Lung (tissue), 12 donors: ENCODE results near the gene ELFN1. TPM values are rescaled to one million over a fixed set of nuclear protein-coding genes. Genes with fewer than 3 reads are reported as not detected.

ENCODE experiments used
- ATAC-seq: fragments of 200-7000 bp; cut with Tn5 transposase; one replicate; pipeline ENCODE4 v1.9.1; 2020; ENCODE audit warnings: moderate number of reproducible peaks; ENCODE audit not compliant: insufficient read depth, low FRiP score
- DNase-seq, 3 donors: peaks; one replicate each; pipeline ENCODE4 v3.0.0-alpha.2; 2013 to 2017
- H3K27ac ChIP-seq, 2 donors: one replicate each; pipeline ENCODE4 v1.5.1; 2013; ENCODE audit warnings: mild to moderate bottlenecking in 2 of 2, moderate library complexity in 2 of 2, control low read depth in 1 of 2, inconsistent platforms in 1 of 2, low read depth in 1 of 2, low read length in 1 of 2
- H3K27me3 ChIP-seq, 3 donors: one replicate each; pipeline ENCODE4 v1.5.1; 2013; ENCODE audit warnings: low read length in 2 of 3; ENCODE audit not compliant: control insufficient read depth in 3 of 3, insufficient read depth in 3 of 3
- H3K36me3 ChIP-seq, 4 donors: one replicate each; pipeline ENCODE4 v1.5.1; 2013; ENCODE audit warnings: low read length in 4 of 4, mild to moderate bottlenecking in 1 of 4, moderate library complexity in 1 of 4; ENCODE audit not compliant: control insufficient read depth in 4 of 4, insufficient read depth in 4 of 4
- H3K4me1 ChIP-seq, 5 donors: one replicate each; pipeline ENCODE4 v1.5.1; 2013; ENCODE audit warnings: low read length in 5 of 5, mild to moderate bottlenecking in 2 of 5, moderate library complexity in 1 of 5; ENCODE audit not compliant: control insufficient read depth in 5 of 5, insufficient read depth in 5 of 5
- H3K4me3 ChIP-seq: one replicate; pipeline ENCODE4 v1.5.1; 2013; ENCODE audit warnings: mild to moderate bottlenecking, control low read depth, moderate library complexity
- H3K9ac ChIP-seq, 2 donors: one replicate each; pipeline ENCODE4 v1.5.1; 2013; ENCODE audit warnings: low read length in 2 of 2, control low read depth in 1 of 2; ENCODE audit not compliant: insufficient read depth in 1 of 2
- H3K9me3 ChIP-seq, 4 donors: one replicate each; pipeline ENCODE4 v1.5.1; 2013; ENCODE audit warnings: low read length in 3 of 4, mild to moderate bottlenecking in 1 of 4, moderate library complexity in 1 of 4; ENCODE audit not compliant: control insufficient read depth in 4 of 4, insufficient read depth in 3 of 4
- CTCF ChIP-seq: IDR thresholded peaks from 2 replicates; pipeline ENCODE4 v1.5.1; 2012; ENCODE audit warnings: mild to moderate bottlenecking; ENCODE audit errors: control extremely low read depth, extremely low read depth
- WGBS, 2 donors: extraction: QIAGEN DNeasy Blood & Tissue Kit; methylation state at CpG; one replicate each; pipeline ENCODE4 v1.1.7; 2013; 5-methylcytosine and 5-hydroxymethylcytosine counted together
- polyA plus RNA-seq, 2 donors: library from polyadenylated mRNA; stranded (reverse); fragments of 200-250 nt; gene quantifications; one replicate each; pipeline ENCODE4 v1.2.1, GENCODE V29; 2013
- total RNA-seq, 2 donors: library from RNA; depleted of rRNA in 1 of 2; stranded (reverse); fragments of >200 nt in 1 of 2; gene quantifications; one replicate each; pipeline ENCODE4 v1.2.1, GENCODE V29; 2014 to 2021
- donor health status: control.
- donor health status: control.
- donor health status: Bipolar disorder and iron deficiency.
- donor health status: healthy.
- donor health status: DM: yes; HTN: yes; CAD: no.

The ELFN1 gene
- total and polyA plus RNA-seq, 4 donors = 0.43 to 1.4 (median 1.0) TPM

- no peaks in the 10 kb centered on the region for H3K4me1 ChIP-seq
- H3K27me3 ChIP-seq = peaks cover 0 to 8% (median 0%) of the 10 kb centered on the region in 3 donors
- H3K4me3 ChIP-seq = no peak overlapping the region
- 76 to 85% methylated on average over 27 of the region's 27 CpGs for WGBS, 2 donors
- ATAC-seq = no peak
- no peak overlapping the region for H3K27ac ChIP-seq
- peaks cover 0 to 4% (median 0%) of the 10 kb centered on the region in 4 donors for H3K9me3 ChIP-seq
- H3K36me3 ChIP-seq = peaks cover 0 to 5% (median under 1%) of the 10 kb centered on the region in 4 donors
- DNase-seq = peak in 2 of 3 donors; percentile 11 to 14
- TF ChIP-seq CTCF = no peak
- no peak overlapping the region for H3K9ac ChIP-seq
Observed at GRCh38 chr7:1691601-1692514, 21.8 kb downstream of the ELFN1 start.

DNA sequence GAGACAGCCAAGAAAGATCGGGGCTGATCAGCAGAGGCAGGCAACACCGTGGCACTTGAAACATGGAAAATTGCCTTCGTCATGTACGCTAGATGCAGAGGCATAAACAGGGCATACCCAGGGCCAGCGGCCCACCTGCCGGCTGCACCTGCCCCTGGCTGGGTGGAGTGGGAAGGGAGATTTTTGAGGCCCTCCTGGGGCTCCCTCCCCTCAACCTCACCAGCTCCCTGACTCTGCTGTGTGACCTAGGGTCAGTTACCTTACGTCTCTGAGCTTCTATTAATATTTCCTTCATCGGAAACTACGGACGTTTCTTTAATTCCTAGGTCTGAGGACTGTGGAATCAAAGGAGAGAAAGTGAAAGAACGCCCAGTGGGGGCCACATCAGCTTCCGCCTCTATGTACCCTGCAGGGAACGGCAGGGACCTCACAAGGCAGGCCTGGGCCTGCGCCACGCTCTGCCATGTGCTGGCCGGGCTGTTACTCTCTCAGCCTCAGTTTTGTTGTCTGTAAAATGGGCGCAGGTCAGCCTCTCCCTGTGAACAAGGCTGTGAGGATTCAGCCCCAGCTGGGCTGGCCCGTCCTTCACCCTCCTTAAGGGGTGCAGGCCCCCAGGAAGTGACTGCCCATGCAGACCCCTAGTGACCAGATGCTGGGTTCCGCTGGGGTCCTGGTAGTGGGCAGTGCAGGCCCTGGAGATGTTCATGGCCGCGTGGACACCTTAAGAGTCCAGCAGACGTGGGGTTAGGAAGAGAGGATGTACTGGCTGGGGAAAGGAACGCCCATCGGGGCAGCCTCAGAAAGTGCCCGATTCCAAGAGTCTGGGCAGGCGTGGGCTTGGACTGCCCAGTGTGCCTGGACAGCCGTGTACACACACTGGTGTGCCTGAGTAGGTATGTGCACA is 22.7 kb downstream of the ELFN1 start:
- H3K9me3 ChIP-seq = peaks cover 0 to 4% (median 0%) of the 10 kb centered on the region in 4 donors
- peak in 1 of 3 donors; percentile 11 for DNase-seq
- H3K4me1 ChIP-seq = no peaks in the 10 kb centered on the region

DNA sequence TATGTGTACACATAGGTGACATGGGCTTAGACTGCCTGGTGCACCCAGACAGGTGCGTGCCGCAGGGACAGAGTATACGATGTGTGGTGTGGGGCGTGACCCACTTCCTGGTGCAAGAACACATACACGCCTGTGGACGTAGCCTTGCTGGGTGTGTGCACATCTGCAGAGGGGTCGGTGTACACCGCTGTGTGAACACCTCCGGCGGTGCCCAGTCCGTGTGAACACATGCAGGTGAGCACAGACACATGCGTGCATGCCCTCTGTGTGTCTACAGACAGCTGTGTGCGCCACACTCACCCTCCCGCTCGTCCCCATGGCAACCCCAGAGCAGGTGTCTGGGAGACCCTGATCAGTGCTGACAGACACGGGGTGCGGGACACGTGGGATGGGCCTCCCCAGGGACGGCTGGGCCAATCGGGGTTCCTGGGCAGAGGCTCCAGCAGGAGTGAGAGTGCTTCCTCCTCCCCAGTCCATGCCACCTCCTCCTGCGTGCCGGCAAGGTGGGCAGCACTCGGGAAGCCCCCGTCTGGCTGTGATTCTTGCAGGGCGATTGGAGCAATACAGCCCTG is 23.4 kb downstream of the ELFN1 start:
- no peak overlapping the region for H3K27ac ChIP-seq
- H3K4me3 ChIP-seq = no peak overlapping the region
- peaks cover 0 to 2% (median 0%) of the 10 kb centered on the region in 4 donors for H3K36me3 ChIP-seq
- ATAC-seq (no peak), DNase-seq (peak in 1 of 3 donors; percentile 16)
- no peaks in the 10 kb centered on the region for H3K4me1 ChIP-seq
- WGBS, 2 donors = 72 to 78% methylated on average over 23 to 25 of the region's 25 CpGs
- no peak for TF ChIP-seq CTCF
- no peak overlapping the region for H3K9ac ChIP-seq
- peaks cover 0 to 18% (median 0%) of the 10 kb centered on the region in 3 donors for H3K27me3 ChIP-seq
- peaks cover 0 to 4% (median 0%) of the 10 kb centered on the region in 4 donors for H3K9me3 ChIP-seq

More for the DNA sequence above, 22.7 kb downstream of the ELFN1 start:
- Histone ChIP-seq H3K4me3 (no peak overlapping the region), H3K9ac (no peak overlapping the region), H3K27ac (no peak overlapping the region), H3K36me3 (peaks cover 0 to 5% (median under 1%) of the 10 kb centered on the region in 4 donors), H3K27me3 (peaks cover 0 to 14% (median 0%) of the 10 kb centered on the region in 3 donors)
- WGBS, 2 donors = 88 to 93% methylated on average over 27 of the region's 27 CpGs
- ATAC-seq = no peak
- TF ChIP-seq CTCF = no peak
